Measurements from ENCODE around the gene ARHGDIA.

The ARHGDIA gene

GRCh38 chr17:81885869-81886548, 14.9 kb upstream of the ARHGDIA start:
- Histone ChIP-seq H3K27ac (peak overlapping the region; percentile 29), H3K36me3 (replicated peaks) (peaks cover 67% of the 10 kb centered on the region), H3K4me3 (ENCODE audit: low read depth, low read length) (no peak overlapping the region), H3K27me3 (replicated peaks) (no peaks in the 10 kb centered on the region)
- in situ Hi-C loops (cut with HindIII; ENCODE audit: low pct_ligation_motif_present, low sequenced_read_pairs), result no loop called here
- TF ChIP-seq CTCF (IDR thresholded peaks at IDR 0.05; ENCODE audit: low read depth, low read length, missing control alignments), result no peak
- no peak for DNase-seq

DNA sequence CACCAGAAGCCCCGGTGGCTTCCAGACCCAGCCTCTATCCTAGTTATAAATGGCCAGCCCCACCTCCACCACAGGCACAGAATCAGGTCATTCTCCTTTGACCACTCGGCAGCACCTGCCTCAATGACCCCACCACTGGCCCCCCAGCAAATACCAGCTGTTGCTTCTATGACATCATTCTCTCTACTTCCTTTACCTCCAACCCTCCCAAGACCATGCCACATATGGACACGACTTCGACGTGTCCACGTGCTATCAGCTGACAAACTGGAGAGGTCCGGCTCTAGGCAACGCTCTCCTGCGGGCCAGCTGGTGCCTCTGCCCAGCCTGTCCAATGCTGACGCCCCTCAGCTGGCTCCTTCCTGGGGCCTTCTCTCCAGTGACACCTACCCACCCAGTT, 14.3 kb upstream of the ARHGDIA start:
- H3K27ac ChIP-seq, result no peak overlapping the region
- peaks cover 67% of the 10 kb centered on the region for H3K36me3 ChIP-seq (replicated peaks)
- no peak for TF ChIP-seq CTCF (IDR thresholded peaks at IDR 0.05; ENCODE audit: low read depth, low read length, missing control alignments)
- in situ Hi-C loops (cut with HindIII; ENCODE audit: low pct_ligation_motif_present, low sequenced_read_pairs), result no loop called here
- no peaks in the 10 kb centered on the region for H3K27me3 ChIP-seq (replicated peaks)
- no peak for DNase-seq
- no peak overlapping the region for H3K4me3 ChIP-seq (ENCODE audit: low read depth, low read length)

GRCh38 chr17:81884968-81885367, 13.8 kb upstream of the ARHGDIA start:
- H3K4me3 ChIP-seq (ENCODE audit: low read depth, low read length), result no peak overlapping the region
- TF ChIP-seq CTCF (IDR thresholded peaks at IDR 0.05; ENCODE audit: low read depth, low read length, missing control alignments), result no peak
- no peaks in the 10 kb centered on the region for H3K27me3 ChIP-seq (replicated peaks)
- peaks cover 67% of the 10 kb centered on the region for H3K36me3 ChIP-seq (replicated peaks)
- in situ Hi-C loops (cut with HindIII; ENCODE audit: low pct_ligation_motif_present, low sequenced_read_pairs), result no loop called here
- DNase-seq, result no peak
- H3K27ac ChIP-seq, result no peak overlapping the region

GRCh38 chr17:81884520-81884919, 13.4 kb upstream of the ARHGDIA start:
- no peak for DNase-seq
- Histone ChIP-seq H3K36me3 (replicated peaks) (peaks cover 64% of the 10 kb centered on the region), H3K4me3 (ENCODE audit: low read depth, low read length) (no peak overlapping the region), H3K27me3 (replicated peaks) (no peaks in the 10 kb centered on the region), H3K27ac (no peak overlapping the region)
- in situ Hi-C loops (cut with HindIII; ENCODE audit: low pct_ligation_motif_present, low sequenced_read_pairs), result no loop called here
- no peak for TF ChIP-seq CTCF (IDR thresholded peaks at IDR 0.05; ENCODE audit: low read depth, low read length, missing control alignments)

DNA sequence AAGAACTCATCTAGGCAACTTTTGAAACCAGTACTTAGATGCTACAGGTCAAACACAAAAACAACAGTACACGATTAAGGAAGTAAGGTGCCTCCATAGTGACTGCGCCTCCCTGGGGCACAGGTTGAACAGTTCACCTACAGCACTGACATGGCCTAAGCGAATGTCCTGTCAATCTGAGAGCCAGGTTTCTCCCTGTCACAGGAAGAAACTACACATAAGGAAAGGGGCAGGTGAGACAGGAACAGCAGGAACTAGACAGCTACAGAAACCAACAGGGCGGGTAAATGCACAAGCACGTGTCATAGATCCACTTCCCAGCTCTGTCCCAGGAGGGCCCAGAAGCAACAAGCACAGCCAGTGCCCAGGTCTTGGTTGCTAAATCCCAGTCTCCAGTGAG, 8.0 kb upstream of the ARHGDIA start:
- no peak overlapping the region for H3K27ac ChIP-seq
- in situ Hi-C loops (cut with HindIII; ENCODE audit: low pct_ligation_motif_present, low sequenced_read_pairs), result no loop called here
- H3K4me3 ChIP-seq (ENCODE audit: low read depth, low read length), result no peak overlapping the region
- H3K27me3 ChIP-seq (replicated peaks), result no peaks in the 10 kb centered on the region
- DNase-seq, result no peak
- H3K36me3 ChIP-seq (replicated peaks), result peaks cover 18% of the 10 kb centered on the region
- TF ChIP-seq CTCF (IDR thresholded peaks at IDR 0.05; ENCODE audit: low read depth, low read length, missing control alignments), result no peak

GRCh38 chr17:81878294-81878693, 7.2 kb upstream of the ARHGDIA start:
- TF ChIP-seq CTCF (IDR thresholded peaks at IDR 0.05; ENCODE audit: low read depth, low read length, missing control alignments), result no peak
- H3K36me3 ChIP-seq (replicated peaks), result peaks cover 11% of the 10 kb centered on the region
- in situ Hi-C loops (cut with HindIII; ENCODE audit: low pct_ligation_motif_present, low sequenced_read_pairs), result no loop called here
- DNase-seq, result no peak
- no peak overlapping the region for H3K27ac ChIP-seq
- no peaks in the 10 kb centered on the region for H3K27me3 ChIP-seq (replicated peaks)
- H3K4me3 ChIP-seq (ENCODE audit: low read depth, low read length), result no peak overlapping the region

Measured in brain microvascular endothelial cell (primary cell).